NCI-H2029 treated with DMSO at 0.1 percent for 48 hours (cell line): ENCODE measurements around the gene TWIST2.

ENCODE experiments used
- DNase-seq: peaks from one replicate; lab custom pipeline; 2025; lab: John Stamatoyannopoulos, UW

TWIST2 gene

DNA sequence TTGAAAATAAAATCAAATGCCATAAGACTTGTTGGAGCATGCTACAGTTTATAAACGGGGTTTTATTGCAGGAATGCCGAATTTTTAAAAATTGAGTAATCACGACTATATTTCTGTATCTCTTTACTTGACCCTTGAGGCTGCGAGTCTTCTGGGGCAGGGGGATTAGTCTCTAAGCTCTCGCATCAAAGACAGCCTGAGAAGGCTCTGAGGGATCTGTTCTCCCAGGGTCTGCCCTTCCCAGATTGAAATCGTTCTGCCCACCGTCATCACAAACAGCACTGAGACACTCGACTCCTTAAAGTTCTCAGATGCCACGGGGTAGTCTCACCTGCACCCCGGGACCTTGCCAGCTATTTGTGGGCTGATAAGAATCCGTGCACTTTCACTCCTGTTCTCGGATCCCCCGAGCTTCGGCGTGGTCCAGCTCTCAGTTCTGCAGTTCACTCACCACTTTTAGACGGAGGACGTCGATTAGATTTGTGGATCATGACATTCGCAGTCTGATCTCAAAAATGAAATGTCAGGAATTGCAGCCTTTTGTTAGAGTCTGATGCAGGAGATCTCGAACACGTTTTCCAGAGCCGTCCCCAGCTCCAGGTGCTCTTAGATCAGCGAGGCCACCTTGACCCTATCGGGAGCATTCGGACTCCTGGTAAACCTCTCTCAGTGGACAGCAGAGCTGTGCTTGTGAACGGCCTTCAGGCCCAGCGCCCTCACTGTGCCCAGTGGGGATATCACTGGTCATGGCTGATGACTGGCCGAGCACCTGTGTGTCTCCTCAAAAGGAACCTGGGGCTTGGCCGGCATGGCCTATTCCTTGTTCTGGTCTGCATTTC is 43.0 kb downstream of the TWIST2 start:
- DNase-seq: no peak

DNA sequence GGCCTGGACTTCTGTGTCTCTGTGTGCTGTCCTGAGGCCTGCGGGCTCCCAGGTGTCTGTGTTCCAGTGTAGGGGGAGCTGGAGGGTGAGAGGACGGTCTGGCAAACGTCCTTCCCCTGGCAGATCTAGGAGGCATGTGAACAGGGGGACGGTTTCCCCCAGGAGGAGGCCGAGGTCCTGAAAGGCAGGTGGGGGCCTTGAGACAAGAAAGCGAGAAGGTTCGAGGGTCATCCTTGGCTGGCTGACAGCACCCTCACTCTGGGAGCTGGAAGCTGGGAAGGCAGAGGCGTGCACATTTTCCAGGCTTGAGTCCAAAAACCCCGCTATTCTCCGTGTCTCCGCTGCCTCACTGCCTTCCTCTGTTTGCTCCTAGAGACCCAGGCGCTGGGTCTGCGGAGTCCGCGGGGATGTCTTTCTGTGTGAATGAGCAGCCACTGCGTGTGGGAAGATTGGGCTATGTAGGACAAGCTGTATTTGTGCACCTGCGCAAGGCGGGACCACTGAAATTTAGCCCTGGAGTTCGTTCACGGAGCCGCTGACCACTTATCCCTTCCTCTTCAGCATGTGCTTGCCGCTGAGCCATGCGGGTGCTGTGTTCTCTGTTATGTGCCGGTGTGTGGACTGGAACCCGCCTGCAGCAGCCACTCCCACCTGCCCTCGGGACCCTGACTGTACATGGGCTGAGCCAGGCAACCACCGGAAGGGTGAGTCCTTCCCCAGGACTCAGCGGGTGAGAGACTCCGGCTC is 43.7 kb downstream of the TWIST2 start:
- DNase-seq: no peak

DNA sequence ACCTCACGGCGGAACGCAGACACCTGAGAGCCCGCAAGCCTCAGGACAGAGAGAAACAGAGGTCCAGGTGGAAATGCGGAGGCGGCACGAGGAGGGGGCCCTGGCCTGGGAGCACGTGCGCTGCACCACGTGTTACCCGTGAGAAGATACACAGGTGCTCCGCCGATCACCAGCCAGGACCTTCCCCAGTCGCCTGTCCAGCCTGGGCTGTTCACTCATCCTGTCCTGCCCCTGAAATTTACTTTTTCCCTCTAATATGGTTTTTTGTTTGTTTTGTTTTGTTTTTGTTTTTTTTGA is 44.3 kb downstream of the TWIST2 start:
- no peak for DNase-seq

DNA sequence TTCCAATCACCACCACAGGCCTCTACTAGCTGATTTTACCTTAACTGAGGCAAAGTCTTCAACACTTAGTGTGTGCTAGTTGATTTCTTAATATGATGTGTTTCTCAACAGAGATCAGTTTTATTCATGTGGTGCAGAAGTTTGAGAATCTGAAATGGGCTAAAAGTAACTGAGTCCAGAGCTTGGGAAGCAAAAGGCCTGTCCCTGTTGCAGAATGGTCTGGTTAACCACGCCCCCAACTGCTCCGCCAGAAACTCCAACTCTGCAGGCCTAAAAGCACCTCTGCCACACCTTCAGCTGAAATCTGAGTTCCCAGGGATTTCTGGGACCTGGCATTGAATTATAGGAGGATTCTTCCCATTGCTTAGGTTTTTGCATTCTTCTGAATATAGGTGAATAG is 44.9 kb downstream of the TWIST2 start:
- DNase-seq: no peak

DNA sequence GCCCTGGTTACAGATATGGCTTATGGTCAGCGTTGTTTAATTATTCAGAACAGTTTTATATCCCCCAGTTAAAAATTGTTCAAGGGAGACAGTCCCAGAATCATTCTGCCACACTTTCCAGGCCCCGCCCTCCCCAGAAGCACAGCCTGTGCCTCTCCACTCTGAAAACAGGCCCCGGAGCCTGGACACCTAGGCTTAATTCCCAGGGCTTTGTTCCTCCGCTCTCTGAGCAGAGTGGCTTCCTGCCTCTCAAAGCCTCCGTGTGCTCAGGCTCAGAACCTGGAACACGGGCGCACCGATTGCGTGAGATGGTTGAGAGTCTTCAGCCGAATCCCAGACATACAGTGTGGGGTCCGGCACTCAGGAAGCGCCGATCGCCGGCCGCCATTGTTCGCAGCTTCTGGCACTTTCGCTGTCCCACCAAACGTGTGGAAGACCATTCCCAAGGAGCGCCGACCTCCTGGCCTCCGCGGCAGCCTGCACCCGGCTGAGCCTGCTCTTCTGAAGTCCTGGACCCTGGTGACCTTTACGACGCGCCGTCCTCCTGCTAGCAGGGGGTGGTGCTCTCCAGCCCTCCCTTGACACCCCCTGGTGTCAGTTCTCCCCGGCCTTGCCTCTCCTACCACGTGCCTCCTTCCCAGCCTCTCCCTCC is 45.6 kb downstream of the TWIST2 start:
- no peak for DNase-seq

DNA sequence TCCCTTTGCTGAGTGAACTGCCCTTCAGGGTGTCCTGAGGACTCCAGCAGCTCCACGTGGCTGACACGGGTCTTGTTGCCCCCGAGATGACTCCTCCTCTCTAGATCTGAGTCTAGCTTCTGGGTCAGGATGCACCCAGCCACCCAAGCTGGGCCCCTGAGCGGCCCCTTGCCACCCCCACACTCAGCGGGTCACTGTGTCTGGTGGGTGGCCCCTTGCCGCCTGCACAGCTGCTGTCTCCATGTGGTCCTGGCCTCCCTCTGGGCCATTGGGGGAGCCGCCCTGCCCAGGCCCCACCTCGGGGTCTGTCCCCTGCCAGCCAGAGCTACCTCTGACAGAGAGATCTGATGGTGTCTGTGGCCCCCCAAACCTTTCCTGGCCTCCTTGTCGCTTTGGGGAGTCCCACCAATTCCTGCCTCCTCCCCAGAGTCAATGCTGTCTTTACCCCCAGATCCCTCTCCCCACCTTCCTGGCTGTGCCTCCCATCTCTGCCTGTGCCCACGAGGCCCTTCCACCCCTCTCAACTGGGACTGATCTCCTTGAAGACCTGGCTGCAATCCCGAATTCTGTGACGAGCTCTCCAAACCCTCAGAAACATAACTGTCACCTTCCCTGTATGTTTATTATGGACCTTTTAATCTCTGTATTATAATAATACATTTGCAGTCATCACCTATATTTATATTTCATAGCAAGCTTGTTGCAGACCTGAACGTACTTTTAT is 46.5 kb downstream of the TWIST2 start:
- no peak for DNase-seq

DNA sequence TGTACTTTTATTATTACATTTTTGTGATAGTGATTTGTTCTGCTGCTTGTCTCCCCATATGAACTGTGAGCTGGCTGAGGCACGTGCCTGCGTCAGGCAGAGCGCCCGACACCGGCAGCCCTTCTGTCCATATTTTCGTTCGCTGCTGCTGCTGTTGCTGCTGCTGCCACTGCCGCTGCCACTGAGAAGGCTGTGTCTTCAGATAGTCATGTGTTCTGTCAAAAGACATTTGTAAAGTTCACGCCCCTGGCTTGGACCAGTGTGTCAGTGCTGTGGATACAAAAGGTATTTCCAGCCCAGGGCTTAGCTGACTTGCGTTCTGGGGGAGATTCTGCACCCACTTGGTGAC is 47.0 kb downstream of the TWIST2 start:
- DNase-seq: no peak

DNA sequence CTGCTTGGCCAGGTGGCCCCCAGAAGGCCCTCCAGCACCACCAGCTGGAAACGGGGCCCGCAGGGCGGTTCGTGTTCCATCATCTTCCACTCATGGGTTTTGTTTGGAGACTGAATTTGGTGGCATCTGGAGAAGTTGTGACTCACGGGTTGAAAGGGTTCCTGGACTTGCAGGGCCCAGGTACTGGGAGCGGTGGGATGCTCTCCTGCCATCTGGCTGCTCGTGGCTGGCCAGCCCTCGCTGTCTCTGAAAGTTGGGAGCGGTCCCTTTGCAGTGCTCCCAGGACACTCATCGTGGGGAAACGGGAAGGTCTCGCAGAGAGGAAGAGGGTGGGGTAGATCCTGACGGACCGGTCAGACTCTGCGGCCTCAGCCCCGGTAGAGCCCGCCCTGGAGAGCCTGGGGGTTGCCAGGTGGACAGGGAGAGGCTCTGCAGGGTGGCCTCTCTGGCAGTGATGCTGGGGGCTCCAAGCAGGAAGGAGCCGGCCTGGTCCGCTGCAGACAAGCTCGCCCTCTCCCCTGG is 47.5 kb downstream of the TWIST2 start:
- no peak for DNase-seq

DNA sequence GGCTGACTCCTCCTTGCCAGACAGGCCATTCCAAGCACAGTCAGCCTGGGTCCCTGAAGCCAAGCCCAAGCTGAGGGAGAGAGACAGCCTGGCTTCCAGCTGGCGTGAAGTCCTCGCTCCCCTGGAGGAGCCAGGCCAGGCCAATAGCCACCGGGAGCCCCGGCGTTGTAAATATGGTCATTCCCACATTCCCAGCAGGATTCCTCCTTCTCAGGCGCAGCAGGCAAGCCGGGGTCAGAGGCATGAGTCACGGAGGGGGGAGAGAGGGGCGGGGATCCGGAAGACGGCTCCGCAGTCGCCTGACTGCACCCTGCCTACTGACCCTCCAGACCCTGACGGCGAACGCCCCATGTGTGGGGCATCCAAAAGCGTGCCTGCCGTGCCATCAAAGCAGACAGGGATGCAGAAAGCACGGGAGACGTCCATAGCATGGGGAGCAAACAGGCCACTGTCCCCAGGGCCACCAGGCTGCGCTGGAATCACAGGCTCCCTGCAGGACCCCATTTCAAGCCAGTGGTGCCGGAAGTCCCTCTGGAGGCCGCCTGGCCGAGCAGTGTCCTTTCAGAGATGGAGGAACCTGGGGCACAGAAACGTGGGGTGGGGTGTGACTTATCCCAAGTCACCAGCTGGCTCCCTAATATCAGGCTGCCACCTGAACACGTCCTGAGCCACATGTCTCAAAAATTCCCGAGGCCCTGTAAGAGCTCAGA is 48.2 kb downstream of the TWIST2 start:
- DNase-seq: no peak

DNA sequence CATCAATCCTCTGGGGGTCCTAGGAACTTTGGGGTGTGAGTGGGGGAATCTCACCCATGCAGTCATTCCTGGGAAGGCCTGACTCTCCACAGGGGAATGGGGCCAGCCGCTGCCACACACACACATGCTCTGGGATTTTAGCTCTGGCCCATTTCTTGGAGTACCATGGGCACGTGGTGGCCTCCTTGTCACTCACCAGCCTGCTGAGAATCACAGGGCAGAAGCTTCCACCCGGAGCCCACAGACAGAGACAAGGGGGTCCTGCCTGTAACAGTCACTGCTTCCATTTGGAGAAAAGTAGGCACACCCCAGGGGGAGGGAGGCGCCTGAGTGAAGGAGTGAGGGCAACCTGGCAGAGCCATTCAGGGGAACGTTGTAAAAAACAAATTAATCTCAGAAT is 48.8 kb downstream of the TWIST2 start:
- DNase-seq: no peak

DNA sequence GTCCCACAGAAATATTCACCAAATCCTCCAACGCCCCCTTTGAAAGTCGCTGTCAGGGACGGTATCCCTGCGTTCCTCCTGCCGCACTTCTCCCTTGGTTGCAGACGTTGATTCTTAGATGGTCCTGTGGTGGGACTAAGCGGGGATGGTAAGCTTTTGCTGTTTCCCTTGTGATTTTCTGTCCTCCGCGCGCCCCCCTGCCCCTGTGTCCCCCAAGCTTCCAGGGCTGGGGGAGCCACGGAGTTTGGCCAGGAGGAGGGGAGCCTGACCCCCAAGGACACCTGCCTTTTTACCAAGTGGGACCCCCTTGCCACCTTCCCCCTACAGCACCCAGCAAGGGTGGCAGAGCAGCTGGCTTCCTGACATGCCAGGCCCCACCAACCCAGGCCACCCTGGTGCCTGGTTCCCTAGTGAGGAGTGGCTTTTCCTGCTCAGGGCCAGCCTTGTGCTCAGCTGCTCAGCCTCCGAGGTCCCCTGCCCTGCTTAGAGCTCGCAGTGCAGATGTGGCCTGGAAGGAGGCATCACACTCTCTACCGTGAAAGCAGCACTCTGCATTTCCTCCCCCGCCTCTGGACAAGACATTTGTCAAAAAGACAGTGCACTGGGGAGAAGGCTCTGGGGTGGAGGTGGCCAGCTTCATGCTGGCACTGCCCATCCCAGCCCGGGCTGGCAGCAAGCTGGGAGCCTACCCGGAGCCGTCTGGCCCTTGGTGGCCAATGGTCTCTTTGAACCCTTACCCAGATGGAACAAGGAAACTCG is 49.4 kb downstream of the TWIST2 start:
- no peak for DNase-seq

DNA sequence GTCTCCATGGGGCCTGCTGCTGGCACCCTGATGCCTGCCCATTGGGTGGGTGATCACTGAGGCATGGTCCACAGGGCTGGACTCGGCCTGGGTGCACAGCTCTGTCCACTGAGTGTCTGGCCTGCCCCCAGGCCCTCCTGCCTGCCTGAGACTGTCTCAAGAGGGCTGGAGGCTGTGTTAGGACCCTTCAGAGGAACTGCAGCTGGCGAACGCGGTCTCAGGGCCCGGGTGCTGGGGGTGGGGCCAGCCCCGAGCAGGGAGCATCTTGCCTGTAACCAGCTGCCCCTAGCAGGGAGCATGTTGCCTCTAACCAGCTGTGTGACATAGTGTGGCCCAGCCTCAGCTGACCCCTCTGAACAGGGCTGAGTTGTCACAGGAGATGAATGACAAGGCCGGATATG is 50.0 kb downstream of the TWIST2 start:
- DNase-seq: no peak

DNA sequence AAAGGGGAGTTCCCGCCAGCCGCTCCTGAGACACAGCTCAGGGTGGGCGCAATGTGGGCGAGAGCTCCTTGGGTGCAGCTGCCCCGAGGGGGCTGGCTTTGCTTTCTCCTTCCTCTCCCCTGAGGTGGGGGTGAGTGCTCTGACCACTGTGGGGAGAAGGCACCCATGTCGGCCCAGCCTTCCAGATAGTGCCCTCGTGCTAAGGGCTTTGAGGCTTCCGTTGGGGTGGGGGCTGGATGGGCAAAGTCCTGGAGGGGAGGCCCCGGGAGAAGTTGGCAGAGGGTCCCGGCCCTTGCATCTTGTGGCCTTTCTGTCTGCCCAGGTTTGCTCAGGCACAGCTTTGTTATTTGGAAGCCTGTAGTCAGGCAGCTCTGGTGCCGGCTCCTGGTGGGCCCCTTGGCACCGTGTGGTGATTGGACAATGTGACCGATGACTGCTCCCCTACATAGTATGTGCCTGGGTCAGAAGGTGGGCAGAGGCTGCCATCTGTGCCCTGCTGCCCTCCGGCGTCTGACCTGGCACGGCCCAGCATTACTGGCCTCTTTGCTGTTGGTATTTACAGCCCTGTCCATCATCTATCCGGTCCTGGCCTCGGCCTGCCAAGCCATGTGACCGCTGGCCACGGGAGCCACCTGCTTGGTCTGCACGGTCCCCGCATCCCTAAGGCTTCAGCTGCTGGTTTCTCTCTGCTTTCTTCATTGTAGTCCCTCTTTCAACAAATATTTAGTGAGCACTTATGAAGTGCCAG is 50.8 kb downstream of the TWIST2 start:
- DNase-seq: no peak

DNA sequence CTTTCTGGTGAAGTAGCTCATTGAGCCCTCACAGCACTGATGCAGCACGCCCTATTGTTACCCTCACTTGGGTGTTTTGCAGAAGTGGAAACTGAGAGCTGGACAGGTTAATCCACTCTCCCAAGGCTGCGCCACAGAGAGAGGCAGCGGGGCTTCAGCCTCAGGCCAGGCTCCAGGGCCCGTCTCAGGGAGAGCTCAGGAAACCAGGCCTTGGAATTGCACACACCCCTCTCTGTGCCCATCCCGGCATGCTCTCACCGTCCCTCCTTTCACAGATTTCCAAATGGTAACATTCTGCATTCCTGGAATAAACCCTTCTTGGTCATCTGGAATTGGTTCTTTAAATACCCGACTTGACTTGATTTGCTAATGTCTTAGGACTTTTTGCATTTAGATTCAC is 51.5 kb downstream of the TWIST2 start:
- no peak for DNase-seq

DNA sequence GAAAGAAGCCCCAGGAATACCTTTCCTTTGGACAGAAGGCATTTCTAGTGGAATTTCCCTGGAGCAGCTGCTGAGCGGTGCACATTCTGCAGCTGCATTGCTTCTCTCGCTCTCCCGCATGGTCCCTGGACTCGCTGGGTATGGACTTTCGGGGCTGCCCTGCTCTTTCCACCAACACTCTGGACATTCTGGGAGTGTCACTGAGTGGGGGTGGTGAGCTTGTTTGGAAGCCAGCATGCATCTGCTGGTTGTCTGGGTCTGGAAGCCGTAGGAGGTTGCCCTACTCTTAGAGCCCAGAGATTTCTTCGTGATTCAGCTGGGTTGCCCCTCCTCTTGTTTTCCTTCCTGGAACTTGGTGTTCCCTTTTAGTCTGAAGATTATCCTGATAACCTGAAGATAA is 52.6 kb downstream of the TWIST2 start:
- DNase-seq: no peak

DNA sequence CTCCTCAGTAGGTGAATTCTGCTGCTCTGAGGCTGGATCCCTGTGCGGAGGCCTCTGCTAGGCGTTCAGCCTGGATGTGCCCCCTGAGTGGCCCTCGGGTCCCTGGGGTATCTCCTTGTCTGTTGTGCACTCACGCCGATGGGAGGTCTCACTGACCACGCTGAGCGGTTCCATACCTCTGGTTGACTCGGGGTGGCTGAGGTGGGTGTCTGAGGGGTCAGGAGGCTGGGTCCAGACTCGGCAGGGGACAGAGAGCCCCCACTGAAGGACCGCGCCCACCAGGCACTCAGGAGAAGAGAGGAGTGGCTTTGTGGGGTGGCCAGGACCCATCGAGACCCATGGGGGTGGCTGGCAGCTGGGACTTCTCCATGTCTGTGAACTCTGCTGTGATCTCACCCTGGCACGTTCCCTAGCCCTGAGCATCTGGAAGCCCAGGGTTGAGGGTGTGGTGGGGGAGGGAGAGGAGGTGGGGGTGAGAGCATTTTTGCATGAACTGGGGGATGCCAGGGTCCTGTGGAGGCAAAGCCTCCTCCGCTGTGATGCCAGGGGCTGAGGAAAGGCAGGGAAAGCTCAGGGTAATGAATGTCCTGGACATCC is 53.7 kb downstream of the TWIST2 start:
- no peak for DNase-seq

DNA sequence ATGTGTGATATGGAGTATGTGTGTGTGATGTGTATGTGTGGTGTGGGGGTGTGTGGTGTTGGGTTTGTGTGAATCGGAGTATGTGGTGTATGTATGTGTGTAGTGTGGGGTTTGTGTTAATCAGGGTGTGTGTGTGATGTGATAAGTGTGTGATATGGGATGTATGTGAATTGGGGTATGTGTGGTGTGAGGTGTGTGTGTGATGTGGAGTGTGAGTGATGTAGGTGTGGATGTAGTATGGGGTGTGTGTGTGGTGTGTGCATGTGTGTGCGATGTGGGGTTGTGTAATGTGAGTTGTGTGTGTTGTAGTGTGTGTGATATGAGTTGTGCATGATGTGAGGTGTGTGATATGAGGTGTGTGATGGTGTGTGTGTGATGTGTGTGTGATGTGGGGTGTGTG is 54.4 kb downstream of the TWIST2 start:
- DNase-seq: no peak

DNA sequence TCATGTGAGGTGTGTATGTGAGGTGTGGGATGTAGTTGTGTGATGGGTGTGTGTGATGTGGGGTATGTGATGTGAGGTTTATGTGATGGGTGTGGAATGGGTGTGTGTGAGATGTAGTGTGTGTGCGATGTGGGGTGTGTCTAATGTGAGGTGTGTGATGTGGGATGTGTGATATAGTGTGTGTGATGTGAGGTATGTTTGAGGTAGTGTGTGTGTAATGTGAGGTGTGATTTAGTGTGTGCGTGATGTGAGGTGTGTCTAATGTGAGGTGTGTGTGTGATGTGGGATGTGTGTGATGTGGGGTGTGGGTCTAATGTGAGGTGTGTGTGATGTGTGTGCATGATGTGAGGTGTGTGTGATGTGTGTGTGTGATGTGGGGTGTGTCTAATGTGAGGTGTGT is 55.3 kb downstream of the TWIST2 start:
- DNase-seq: no peak

DNA sequence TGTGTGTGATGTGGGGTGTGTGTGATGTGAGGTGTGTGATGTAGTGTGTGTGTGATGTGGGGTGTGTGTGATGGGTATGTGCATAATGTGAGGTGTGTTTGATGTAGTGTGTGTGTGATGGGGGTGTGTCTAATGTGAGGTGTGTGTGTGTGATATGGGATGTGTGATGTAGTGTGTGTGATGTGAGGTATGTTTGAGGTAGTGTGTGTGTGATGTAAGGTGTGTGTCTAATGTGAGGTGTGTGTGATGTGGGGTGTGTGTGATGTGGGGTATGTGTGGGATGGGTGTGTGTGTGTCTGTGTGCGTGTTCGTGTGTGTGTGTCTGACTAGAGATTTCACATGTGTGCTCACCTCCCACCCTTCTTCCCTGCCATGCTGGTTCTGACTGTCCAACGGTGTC is 56.3 kb downstream of the TWIST2 start:
- DNase-seq: no peak

DNA sequence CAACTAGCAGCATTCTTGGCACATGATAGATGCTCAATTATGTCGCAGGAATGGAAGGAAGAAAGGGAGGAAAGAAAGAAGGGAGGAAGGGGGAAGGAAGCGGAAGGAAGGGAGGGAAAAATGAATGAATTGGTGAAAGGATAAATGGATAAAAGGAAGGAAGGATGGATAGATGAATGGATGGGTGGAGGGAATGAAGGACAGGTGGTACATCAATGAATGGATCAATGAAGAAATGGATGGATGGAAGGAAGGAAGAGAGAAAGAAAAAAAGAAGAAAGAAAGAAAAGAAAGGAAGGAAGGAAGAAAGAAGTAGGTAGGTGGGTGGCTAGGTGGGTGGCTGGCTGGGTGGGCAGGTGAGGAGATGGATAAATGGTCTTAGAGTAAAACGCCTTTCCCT is 56.8 kb downstream of the TWIST2 start:
- DNase-seq: no peak
